IMR-90 (cell line): Measurements from ENCODE around the gene TET1.
"Not testable (repeated sequence)": the region's sequence is repeated elsewhere in the genome, so short reads cannot be mapped to it uniquely, and the experiment has no call there.

Experiments used
- BHLHE40 ChIP-seq: fragments of 150-350 bp; IDR thresholded peaks from 2 replicates; pipeline ENCODE4 v1.6.1; 2016; ENCODE audit warnings: mild to moderate bottlenecking, low read depth, low read length
- CTCF ChIP-seq: conservative IDR thresholded peaks from 2 replicates; pipeline ENCODE4 v1.5.1; 2012; ENCODE audit warnings: mild to moderate bottlenecking, low read depth, low read length, improper control_type of control experiment
- MAZ ChIP-seq: IDR thresholded peaks from 2 replicates; pipeline ENCODE4 v1.6.1; 2012; ENCODE audit warnings: low read depth, mild to moderate bottlenecking, low read length, improper control_type of control experiment, moderate library complexity, borderline replicate concordance
- MXI1 ChIP-seq: IDR thresholded peaks from 2 replicates; pipeline ENCODE4 v1.6.1; 2012; ENCODE audit warnings: low read depth, mild to moderate bottlenecking, low read length, moderate library complexity, borderline replicate concordance
- POLR2A ChIP-seq: IDR thresholded peaks from 2 replicates; pipeline ENCODE4 v1.6.1; 2012; ENCODE audit warnings: mild to moderate bottlenecking, low read depth, low read length
- RAD21 ChIP-seq: IDR thresholded peaks from 2 replicates; pipeline ENCODE4 v1.6.1; 2012; ENCODE audit warnings: low read length, improper control_type of control experiment
- RCOR1 ChIP-seq: IDR thresholded peaks from 2 replicates; pipeline ENCODE4 v1.6.1; 2012; ENCODE audit warnings: mild to moderate bottlenecking, low read length, improper control_type of control experiment; ENCODE audit not compliant: insufficient replicate concordance
- SMC3 ChIP-seq: fragments of 150-350 bp; IDR thresholded peaks from 2 replicates; pipeline ENCODE4 v1.6.1; 2016; ENCODE audit warnings: low read depth, mild to moderate bottlenecking, antibody characterized with exemption, low read length, moderate library complexity

DNA sequence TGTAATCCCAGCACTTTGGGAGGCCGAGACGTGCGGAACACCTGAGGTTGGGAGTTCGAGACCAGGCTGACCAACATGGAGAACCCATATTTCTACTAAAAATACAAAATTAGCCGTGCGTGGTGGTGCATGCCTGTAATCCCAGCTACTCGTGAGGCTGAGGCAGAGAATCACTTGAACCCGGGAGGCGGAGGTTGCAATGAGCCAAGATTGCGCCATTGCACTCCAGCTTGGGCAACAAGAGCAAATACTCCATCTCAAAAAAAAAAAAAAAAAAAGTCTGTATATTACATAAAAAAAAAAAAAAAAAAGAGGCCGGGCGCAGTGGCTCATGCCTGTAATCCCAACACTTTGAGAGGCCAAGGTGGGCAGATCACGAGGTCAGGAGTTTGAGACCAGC is 152.9 kb downstream of the TET1 start:
- TF ChIP-seq CTCF, POLR2A, RCOR1, MXI1, SMC3, BHLHE40, RAD21, MAZ: not testable (repeated sequence)
